Muscle of back (tissue), 11 donors: ENCODE results near the gene RHBDD3. TPM values are rescaled to one million over a fixed set of nuclear protein-coding genes. Genes with fewer than 3 reads are reported as not detected.

Experiments used
- DNase-seq, 3 donors: peaks; one replicate each; pipeline versions ENCODE4 v3.0.0 to v3.0.0-alpha.2; 2013
- polyA plus RNA-seq, 10 donors: library from polyadenylated mRNA; unstranded; fragments of 120-200 nt; gene quantifications; one replicate each; pipeline ENCODE4 v1.2.1, GENCODE V29; 2013; ENCODE audit not compliant: insufficient read length in 10 of 10

The RHBDD3 gene
- polyA plus RNA-seq, 10 donors = 18.1 to 25.4 (median 21.7) TPM

DNA sequence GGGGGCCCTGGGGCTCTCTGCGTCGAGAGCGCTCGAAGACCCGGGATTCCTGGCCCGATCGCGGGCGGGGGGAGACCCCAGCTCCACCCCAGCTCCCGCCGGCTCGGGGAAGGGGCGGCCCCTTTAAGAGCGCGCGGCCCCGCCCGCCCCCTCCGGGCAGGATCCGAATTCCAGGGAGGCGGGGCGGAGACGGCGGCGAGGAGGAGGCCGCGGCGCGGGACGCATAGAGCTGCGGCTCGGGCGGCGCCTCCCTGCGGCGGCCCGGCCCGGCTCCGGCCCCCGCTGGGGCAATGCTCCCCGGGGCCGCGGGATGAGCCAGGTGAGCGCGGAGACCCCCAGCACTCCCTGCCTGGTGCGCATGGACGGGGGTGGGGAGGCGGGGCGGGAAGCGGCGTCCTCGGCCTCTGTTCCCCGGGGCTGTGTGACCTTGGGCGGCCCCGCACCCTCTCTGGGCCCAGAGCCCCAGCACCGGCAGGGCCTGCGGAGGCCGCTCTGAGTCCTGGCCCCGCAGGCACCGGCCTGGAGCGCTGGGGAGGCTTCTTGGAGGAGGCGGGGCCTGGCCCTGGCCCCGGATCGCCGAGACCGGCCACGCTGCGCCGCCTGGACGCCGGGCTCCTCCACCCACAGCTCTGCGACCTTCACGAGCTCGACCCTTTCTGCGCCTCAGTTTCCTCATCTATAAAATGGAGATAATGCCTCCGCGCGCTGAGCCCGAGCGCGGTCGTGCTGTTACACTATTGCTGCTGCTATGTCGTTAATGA lies 39.2 kb upstream of the RHBDD3 start:
- peak; percentile 79 to 94 (median 89) for DNase-seq

DNA sequence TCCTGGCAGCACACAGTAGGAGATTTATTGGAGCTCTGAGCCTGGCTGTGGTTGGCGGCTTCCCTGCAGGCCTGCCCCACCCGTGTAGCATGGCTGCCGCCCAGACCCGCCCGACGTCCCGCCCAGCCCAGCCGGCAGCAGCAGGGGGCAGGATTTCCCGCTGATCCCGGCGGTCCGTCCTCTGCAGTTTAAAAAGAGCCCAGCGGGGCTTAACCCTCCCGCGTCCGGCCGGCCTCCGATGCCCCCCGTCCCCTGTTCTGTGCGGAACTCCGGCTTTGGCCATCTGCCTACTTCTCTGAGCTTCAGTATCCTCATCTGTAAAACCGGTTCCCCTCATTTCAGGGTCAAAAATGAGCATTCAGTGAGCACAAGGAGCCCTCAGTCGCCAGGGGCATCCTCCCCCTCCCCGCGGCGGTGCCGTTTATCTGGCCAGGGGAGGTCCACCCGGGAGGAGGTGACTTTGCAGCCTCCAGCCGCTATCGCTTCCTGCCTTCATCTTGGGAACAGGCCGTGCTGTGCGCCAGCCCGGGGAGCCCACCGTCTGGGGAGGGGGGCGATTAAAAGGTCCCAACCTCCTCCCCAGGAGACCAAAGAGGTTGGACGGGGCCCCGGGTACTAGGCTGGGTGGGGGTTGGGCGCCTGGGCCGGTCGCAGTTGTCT lies 38.5 kb upstream of the RHBDD3 start, which contains the start of gene GAS2L1:
Gene GAS2L1 (plus strand): TSS at position 476 of the 660 bp plus-strand sequence. CDS start 1,456 bp downstream, outside the sequence.
- DNase-seq = peak; percentile 77 to 94 (median 88)

DNA sequence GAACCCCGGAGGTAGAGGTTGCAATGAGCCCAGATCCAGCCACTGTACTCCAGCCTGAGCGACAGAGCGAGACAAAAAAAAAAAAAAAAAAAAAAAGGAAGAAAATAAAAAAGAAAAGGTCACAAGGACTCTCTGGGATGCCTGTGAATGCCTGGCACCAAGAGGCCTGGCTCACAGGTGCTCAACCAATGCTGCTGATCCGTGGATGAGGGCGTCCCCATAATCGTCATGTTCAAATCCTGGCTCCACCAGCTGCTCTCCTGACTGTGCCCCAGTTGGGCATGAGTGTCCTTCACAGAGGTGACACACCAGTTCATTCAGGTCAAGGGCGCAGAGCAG lies 38.0 kb upstream of the RHBDD3 start:
- no peak for DNase-seq

DNA sequence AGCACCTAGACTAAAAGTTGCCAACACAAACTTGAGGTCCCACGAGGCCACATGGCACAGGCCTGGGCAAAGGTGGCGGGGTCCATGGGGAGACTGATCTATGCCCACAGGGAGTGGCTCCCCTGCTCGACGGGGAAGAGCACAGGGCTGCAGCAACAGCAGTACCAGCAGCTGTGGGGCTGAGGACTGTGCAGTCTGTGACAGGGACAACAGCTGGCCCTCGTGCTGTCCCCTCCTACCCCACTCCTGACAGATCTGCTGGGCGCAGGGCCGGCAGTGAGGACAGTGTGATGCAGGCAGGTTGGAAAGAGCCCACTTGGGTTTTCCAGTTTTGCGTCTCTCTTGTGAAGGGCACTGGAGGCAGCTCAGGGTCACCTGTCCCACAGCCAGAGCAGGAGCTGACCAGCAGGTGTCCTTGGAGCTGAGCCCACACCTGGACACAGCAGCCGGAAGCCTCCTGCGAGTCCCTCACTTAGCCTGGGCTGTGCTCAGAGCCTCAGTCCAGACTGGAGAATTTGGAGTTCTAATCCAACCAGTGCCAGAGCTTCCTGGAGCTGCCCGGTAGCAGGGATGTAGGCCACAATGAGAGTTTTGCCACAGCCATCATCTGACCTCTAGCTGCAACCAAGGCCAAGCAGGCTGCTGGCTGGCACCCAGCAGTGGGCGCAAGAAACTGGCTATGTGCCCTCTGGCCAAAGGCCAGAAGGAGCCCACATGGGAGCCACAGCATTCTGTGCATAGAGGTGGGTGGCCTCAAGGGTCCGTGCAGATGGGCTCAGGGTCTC lies 35.1 kb upstream of the RHBDD3 start:
- no peak for DNase-seq

DNA sequence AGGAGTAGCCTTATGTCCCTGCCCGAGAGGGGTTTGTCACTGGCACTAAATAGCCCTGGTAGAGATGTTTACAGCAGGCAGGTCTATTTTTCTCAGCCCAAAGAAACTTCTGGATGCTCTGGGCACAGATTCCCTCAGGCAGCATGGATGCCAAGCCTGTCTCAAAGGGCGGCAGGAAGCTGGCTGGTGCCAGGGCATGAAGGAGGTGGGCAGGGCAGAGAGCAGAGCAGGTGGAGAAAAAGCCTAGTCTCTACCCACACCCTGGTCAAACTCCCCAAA lies 34.6 kb upstream of the RHBDD3 start:
- DNase-seq = no peak

DNA sequence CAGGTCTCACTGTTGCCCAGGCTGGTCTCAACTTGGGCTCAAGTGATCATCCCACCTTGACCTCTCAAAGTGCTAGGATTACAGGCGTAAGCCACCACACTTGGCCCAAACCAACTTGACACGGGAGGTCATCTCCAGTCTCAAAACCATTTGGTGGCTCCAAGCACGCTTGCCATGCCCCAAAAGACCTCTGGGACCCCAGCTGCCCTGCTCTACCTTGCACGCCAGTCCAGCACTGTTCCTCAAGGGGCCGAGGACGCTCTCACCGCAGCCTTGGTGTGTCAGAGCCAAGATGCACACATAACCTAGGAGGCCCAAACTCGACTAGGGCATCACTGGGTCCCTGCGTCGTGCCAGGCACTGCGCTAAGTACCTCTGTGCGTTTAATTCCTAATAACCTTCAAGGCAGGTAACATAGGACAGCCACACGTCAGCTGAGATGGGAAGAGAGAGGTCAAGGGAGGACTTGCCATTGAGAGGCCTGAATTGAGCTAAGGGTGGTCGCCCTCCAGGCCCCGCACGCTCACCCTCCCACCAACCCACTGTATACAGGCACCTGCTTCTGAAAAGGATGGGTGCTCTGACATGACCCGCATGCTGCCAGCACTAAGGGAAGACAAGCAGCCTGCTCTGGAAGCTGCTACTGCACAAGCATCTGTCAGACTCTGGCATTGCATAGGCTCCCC lies 34.1 kb upstream of the RHBDD3 start:
- no peak for DNase-seq

DNA sequence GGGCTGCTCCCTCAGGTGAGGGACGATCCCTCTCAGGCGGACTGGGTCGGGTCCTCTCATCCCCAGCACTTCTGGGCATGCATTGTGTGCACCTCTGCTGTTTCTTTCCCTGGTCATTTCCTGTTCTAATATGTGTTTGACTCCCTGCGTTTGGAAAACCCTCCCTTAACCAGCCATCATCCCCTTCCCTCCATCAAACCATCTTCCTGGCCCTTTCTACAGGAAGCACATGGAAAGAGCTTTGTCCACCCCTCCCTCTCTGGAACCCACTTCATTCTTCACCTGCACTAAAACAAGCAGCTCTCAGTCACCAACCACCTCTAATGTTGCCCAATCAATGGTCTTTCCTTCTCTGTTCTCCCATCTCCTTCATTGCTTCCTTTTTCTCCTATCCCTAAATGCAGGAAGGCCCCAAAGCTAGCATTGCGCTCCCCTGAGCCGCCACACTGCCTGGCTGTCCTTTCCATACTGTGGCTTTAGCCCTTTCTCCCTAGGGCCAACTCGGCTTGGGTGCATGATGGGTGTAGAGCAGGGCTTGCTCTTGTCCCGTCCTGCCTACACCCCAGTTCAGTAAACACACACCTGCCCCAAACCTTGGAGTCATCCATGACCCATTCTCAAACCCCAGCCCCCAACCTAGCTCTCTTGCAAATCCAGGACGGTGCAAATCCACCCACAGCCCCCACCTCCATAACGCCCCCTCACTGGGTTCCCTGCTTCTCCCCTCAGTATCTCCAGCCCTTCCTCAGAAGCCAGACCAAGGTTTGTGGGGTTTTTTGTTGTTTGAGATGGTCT lies 33.2 kb upstream of the RHBDD3 start:
- DNase-seq = no peak

DNA sequence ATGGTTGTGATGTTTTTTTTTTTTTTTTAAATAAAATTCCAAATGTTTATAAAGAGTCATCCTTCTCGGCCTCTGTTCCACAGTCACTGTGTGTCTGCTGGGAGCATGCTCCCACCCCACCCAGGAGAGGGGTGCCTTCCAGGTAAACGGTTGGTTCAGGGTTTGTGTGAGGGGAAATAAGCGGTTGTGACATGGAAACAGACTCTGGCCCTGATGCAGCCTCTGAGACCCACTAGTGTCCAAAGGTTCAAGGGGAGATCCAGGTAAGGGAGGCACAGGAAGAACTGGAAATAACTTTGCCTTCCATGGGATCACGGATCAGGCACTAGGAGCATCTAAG lies 32.7 kb upstream of the RHBDD3 start:
- no peak for DNase-seq

DNA sequence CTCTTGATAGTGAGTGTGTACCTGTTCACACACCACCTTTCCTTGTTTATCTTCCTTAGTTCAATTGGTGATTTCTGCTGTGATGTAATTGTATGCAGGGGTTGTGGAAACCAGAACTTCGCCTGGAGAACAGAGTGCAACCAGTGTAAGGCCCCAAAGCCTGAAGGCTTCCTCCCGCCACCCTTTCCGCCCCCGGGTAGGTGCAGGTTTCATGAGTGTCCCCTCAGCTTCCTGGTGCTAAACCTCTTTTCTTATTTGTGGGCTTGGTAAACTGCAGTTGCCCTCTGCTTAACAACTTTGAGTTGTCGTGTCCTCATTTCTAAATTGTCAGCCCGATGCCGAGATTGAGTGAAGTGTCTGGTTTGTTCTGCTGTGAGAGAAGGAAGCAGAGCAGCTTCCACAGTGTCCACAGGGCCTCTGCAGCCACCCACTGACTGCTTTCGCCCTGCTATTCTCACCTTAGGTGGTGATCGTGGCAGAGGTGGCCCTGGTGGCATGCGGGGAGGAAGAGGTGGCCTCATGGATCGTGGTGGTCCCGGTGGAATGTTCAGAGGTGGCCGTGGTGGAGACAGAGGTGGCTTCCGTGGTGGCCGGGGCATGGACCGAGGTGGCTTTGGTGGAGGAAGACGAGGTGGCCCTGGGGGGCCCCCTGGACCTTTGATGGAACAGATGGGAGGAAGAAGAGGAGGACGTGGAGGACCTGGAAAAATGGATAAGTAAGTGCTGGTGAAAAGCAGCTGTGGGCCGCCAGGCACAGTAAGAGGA lies 31.5 kb upstream of the RHBDD3 start:
- DNase-seq = no peak

DNA sequence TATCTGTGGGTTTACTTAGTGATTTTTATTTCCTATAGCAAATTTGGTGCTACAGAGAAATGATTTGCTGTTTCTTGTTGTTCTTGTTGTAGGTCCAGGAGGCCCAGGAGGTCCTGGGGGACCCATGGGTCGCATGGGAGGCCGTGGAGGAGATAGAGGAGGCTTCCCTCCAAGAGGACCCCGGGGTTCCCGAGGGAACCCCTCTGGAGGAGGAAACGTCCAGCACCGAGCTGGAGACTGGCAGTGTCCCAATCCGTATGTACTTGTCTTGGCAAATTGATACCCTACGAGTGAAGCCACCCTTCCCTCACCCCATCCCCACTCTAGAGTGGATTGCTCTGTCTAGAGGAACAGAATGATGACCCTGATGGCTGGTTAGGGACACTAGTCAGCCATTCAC lies 30.9 kb upstream of the RHBDD3 start:
- no peak for DNase-seq

DNA sequence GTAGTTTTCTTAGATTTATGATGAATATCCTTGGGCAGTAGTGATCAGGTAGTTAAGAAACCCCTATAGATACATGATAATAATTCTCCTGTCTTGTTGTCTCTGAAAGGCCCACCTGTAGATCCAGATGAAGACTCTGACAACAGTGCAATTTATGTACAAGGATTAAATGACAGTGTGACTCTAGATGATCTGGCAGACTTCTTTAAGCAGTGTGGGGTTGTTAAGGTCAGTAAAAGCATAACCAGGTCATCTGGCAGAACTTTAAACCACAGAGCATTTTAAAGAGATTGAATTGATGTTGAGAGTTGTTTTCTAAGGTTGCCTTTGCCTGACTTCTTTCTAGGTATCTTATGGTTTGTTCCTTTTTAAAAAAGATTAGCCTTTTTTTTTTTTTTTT lies 24.6 kb upstream of the RHBDD3 start:
- DNase-seq = no peak

DNA sequence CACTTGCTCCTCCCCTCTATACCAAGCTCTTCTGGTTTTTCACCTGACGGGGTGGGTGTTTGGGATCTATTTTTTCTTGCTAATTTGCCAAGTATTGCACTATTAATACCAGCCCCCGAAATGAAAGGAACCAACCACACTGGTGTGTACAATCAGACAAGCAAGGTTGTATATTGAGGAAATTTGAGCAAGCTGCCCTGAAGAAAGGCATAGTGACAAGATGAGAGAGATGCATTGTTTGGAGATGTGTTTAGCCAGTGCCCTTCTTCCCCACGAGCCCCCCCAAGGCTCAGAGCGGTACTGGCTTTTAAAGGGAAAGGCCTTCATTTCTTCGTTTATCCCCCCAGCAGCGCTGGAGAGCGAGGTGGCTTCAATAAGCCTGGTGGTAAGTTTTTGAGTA lies 23.4 kb upstream of the RHBDD3 start:
- DNase-seq = no peak

DNA sequence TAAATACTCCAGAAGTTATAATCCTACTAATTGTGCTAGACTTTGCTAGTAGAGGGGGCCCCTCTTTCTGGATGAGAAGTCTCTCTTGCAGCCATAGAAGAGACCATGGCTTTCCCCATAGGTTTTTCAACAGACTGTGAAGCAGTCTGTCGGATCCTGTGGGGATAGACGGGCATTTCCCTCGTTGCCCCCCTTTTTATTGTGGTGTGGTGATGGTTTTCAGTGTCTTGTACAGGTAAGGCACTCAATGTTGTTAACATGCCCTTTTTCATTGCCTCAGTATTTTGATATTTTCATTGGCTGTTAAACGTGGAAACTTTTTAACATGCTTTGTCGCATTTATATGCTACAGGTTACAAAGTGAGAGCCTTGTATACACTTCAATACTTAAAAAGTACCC lies 22.3 kb upstream of the RHBDD3 start:
- no peak for DNase-seq

DNA sequence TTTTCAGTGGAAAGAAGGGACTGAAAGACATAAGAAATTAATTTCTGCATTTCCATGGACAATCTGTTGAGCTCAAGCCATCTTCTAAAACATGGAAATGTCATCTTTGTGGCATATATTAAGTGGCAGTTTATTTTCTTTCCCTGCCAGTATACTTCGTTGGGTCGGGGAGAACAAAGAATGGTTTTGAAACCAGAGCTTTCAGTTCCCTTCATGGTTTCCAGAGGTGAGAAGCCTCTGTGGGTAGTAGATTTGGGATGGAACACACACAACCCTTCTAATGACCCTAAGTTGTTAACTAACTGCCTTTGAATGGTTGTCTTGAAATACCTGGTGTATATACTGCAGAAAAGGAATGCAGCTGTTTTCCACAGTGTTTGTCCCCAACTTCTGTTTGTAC lies 21.1 kb upstream of the RHBDD3 start:
- no peak for DNase-seq

DNA sequence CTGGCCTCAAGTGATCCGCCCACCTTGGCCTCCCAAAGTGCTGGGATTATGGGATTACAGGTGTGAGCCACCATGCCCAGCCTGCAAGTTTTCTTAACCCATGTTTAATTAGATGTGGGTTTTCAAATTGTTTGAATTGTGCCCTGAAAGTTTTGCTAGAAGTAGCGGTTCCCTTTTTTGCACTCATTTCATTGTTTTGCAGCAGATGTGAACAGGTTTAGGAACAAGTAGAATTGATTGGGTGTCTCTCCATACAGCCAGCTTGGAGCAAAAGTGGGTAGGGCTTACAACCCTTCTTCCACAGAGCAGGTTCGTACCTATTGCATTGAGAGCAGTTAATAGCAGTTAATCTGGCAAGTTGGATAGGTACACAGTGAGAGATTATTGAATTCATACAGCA lies 16.4 kb upstream of the RHBDD3 start:
- no peak for DNase-seq

DNA sequence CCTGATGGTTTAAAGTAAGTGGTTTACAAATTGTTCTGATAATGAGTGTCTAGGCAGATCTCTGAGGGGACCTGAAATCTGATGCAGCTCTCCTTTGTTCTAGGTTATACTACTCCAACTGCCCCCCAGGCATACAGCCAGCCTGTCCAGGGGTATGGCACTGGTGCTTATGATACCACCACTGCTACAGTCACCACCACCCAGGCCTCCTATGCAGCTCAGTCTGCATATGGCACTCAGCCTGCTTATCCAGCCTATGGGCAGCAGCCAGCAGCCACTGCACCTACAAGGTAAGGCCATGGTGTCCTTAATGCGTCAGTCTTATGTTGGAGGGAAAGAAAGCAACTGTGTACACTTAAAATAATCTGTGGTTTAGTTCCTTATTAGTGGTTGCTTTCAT lies 10.1 kb upstream of the RHBDD3 start:
- DNase-seq = no peak

DNA sequence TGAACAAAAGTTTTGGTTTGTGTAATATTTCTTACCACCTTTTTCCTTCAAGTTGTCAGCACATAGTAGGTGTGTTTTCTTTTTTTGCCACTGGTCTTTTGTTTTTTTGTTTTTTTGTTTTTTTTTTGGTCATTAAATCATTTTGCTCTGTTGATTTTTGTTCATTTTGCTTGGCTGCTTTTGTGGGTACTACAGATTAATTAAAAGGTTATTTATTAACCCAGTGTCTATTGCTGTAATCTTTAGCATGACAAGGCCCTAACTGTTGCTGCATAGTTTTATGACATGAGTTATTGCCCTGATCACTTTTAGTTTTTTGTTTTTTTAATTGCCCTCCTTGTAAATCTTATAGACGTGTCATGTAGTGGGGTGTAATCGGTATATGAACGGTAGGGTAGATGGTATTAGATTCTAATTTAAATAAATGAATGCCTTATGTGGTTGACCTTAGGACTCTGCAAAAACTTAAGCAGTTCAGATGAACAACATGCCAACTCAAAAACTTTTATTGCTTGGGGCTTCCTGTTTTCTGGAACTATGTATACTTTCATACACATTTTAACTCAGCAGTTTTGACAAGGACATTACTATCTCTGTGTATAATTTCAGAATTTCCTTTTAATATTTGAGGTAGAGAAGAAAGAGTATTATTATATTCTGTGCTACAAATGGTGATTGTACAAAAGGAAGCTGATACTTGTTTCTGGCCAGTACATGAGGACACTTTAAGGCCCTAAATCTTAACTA lies 8.2 kb upstream of the RHBDD3 start:
- DNase-seq = no peak

DNA sequence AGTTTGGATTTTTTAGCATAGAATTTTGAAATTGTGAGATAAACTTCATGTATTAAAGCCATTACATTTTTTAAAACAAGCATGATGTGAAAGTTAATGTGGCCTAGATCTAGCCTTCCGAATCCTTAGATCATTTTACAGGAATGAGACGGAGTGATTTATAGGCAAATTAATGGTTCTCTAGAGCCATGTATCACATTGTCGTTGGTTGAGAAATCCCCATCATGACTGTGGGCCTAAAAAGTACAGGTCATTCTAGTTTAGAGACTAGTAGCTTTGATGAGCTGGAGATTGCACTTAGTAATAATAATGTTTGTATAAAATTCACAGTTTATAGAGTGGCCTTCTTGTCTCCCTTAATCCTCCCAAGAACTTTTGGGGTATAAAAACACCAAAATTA lies 7.4 kb upstream of the RHBDD3 start:
- DNase-seq = no peak

DNA sequence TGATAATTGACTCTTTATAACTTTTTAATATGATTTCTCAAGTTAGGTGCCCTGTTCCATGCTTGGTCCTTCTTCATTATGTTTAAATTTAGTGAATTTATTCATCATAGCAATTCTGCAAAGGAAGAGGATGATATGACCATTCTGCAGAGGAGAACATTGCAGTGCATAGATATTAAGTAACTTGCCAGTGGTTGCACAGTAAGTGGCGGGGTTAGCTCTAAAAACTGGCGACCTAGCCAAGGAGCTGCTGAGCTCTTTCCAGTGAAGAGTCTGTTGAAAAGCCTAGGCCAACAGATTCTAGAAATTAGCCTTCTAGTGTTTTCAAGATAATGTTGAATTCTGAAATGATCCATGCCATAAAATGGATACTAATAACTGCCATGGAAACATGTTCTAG lies 4.8 kb upstream of the RHBDD3 start:
- DNase-seq = no peak
